Measurements from ENCODE around the gene CCDC68.

GRCh38 chr18:54909538-54909937 is 49.7 kb downstream of the CCDC68 start:
- no peak for TF ChIP-seq CTCF (IDR thresholded peaks at IDR 0.05; ENCODE audit: extremely low read depth in 1 of 2, insufficient read depth in 1 of 2, low read depth in 1 of 2, low read length in 2 of 2)
- TF ChIP-seq POLR2AphosphoS5 (IDR thresholded peaks at IDR 0.05; ENCODE audit: insufficient read depth, low read depth, low read length): no peak
- no peak for TF ChIP-seq EZH2 (IDR thresholded peaks at IDR 0.05; ENCODE audit: borderline replicate concordance, low read depth, low read length, severe bottlenecking)
- TF ChIP-seq POLR2A (IDR thresholded peaks at IDR 0.05; ENCODE audit: low read depth, low read length): no peak
- TF ChIP-seq MAX (IDR thresholded peaks at IDR 0.05; ENCODE audit: insufficient read depth, insufficient read length): no peak
- TF ChIP-seq JUN (IDR thresholded peaks at IDR 0.05; ENCODE audit: borderline replicate concordance, insufficient read depth, insufficient read length, low read depth): no peak
- no peak for TF ChIP-seq FOS (IDR thresholded peaks at IDR 0.05; ENCODE audit: borderline replicate concordance, insufficient read depth, low read length)
